GM18519 (cell line): ENCODE data around the gene ATP11A.
"Not testable (repeated sequence)": the region's sequence is repeated elsewhere in the genome, so short reads cannot be mapped to it uniquely, and the experiment has no call there.

ENCODE experiments used
- ATAC-seq: cut with Tn5 transposase; IDR thresholded peaks from one replicate; pipeline ENCODE4 v1.9.1; 2021; ENCODE audit warnings: mild to moderate bottlenecking, moderate library complexity; ENCODE audit not compliant: unreplicated experiment, low FRiP score

ATP11A gene

DNA sequence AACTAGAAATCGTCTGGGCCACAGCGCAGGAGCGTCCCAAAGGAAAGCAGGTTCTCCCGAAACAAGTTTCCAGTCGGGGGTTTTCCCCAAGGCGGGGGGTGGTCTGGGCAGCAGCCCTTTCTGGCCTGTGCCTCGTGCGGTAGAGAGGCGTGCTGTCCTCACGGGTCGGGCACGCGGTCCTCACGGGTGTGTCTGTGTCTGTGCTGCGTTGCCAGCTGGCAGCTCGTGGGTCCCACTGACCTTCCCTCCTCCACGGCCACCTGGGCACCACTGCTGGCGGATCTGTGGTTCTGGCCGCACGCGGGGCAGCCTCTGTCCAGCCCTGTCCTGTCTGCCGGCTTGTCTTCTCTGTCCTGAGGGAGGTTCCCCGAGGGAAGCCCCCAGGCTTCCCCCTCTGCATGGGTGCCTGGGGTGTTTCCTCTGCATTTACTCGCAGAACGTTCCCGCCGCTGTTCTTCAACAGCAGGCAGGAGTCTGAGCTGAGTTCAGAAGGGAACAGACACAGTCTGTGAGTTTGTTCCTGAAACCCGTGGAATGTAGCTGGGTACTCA, 181.0 kb downstream of the ATP11A start:
- ATAC-seq: no peak

DNA sequence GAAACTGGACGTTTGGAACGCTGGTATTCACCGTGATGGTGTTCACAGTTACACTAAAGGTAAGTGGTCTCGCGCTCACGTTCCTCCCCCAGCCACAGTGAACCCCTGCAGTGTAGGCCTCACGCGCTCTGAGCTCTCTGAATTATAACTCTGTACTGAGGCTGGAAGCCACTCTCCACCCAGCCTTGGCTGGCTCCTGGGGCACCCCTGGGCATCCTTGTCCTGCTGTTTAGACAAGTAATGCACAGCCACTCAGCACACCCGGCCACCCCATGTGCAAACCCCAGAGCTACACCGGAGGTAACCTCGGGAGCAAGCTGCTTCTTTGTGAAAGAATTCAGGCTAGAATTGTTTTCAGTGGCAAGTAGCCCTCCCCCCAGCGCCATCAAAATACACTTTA, 181.9 kb downstream of the ATP11A start:
- no peak for ATAC-seq

GRCh38 chr13:112872657-112873631, 183.1 kb downstream of the ATP11A start:
- not testable (repeated sequence) for ATAC-seq

- ATAC-seq: peak; percentile 82
These were observed 184.3 kb downstream of the ATP11A start for GRCh38 chr13:112873851-112874750.

DNA sequence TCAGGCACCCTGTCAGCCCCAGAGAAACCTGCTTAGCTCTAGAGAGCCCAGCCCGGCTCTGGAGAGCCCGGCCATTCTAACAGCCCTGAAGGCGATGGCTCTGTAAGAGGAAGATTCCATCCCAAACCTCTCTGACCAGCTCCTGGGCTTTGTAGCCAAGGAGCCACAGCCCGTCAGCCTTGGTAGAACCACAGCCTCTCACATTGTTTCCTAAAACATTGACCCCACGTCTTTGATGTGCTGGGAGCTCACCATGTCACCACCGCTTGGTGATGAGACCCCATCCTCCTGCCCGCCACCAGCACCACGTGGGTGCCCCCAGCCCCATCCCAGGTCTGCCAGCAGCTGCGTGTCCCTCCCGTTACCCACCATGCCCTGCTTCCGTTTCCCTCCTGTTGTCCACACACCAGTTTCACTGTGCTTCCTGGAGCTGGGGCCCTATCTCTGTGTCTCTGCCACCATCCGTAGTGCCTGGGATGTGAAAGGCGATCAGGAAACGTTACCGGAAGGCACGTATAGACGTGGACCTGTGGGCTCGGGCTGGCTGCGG, 185.0 kb downstream of the ATP11A start:
- no peak for ATAC-seq

DNA sequence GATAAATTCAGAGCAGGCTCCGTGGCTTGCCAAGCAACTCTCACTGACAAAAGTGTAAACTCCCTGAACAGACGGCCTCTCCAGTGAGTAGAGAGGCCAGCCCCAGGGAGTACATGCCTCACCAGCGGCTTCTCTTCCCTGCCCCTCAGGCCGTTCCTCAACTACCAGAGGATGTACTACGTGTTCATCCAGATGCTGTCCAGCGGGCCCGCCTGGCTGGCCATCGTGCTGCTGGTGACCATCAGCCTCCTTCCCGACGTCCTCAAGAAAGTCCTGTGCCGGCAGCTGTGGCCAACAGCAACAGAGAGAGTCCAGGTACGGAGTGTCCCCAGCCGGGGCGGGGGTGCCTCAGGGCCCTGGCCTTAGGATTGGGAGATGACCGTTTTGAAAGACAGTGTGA, 185.8 kb downstream of the ATP11A start:
- no peak for ATAC-seq

DNA sequence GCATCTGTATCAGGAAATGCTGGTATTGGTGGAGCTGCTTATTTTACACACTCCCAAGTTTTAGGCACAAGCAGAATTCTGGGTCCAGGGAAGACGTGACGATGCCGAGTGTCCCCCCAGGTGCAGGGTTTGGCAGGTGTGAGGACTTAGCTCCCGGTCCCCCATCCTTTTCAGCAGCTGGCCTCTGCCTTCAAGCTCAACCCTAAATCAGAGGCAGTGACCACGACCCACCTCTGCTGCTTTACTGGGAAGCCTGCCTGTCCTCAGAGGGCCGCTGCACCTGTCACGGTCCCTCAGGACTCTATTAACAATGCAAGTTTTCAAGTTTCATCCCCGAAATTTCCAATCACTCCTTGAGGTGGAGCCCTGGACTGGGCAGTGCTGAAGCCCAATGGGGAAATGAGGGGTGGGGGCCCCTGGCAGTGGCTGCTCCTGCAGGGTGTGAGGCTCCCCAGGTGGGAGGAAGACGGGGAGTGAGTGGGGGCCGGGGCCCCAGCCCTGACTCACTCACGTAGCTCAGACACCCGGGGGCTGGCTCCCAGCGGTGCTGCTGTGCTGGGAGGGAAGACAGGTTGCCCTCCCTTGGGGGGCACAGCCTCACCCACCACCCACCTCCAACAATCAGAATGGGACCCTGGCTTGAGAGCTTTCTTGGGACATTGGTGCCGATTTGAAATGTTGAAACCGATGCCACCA, 186.6 kb downstream of the ATP11A start:
- ATAC-seq: no peak

DNA sequence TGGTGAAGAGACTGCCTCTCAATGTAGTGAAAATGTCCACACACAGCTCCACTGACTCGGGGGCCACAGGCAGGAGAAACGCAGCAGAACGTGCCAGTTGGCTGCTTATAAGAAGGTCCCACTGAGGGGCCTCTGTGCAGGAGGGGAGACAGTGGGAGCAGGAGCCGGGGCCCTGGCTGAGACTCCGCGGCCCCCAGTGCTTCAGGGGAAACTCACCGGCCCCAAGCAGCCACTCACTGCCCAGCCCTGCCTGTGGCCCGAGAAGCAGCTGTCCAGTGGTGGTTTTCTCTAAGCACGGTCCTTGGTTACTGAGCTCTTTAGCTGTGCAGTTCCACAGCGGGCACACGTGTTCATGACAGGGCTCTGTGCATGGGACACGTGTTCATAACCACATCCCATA, 187.2 kb downstream of the ATP11A start:
- no peak for ATAC-seq

GRCh38 chr13:112877539-112877938, 187.7 kb downstream of the ATP11A start:
- ATAC-seq: no peak

- ATAC-seq: no peak
These were observed 188.4 kb downstream of the ATP11A start for GRCh38 chr13:112877976-112878955.

DNA sequence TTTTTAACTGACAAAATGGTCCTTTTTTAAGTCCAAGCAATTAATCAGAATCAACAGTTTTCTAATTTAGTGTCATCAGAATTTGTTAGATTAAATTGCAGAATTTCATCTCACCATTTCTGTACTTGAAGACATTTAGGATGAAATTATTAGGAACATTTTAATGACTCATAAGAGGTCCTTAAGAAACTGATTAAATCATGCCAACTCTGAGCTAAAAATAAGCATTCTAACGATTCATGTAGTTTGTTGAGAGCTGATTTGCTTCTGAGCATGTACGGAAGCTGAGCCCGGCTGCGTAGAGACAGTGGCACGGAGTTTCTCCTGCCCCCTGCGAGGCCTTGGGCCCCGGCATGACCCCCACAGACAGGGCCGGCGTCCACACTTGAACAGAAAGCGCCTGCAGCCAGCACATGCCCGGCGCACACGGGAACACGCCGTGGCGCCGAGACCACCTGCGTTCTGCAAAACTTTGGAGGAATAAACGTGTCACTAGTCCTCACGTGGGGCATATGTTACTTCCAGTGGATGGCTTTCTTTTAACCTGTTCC, 189.5 kb downstream of the ATP11A start:
- no peak for ATAC-seq

- no peak for ATAC-seq
These were observed 190.4 kb downstream of the ATP11A start for GRCh38 chr13:112880221-112880641.

DNA sequence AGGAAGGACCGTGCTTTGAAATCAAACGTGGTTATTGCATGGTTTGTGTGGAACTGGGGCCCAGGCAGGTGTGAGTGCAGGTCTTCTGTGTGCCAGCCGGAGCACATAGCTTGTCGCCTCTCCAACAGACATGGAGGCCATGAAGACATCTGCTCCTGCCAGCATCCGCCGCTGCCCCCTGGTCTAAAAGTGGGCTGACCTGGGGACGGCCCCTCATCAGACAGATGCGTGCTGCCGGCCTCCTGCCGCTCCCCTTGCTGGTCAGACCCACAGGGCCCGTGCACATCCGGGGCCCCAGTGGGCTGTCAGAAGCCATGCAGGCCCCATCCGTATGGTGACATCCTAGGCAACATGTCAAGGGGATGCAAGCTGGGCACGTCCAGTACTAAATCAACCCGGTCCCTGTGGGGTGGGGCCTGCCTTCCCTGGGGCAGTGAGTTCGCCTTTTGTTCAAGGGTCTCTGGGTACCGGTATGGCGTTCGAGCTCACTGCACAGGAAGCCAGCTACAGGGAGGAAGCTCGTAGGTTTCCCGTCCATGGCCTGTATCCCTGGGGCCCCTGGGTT, 191.2 kb downstream of the ATP11A start:
- no peak for ATAC-seq

GRCh38 chr13:112881656-112882554, 192.1 kb downstream of the ATP11A start:
- no peak for ATAC-seq

GRCh38 chr13:112882555-112883024, 192.8 kb downstream of the ATP11A start:
- no peak for ATAC-seq

DNA sequence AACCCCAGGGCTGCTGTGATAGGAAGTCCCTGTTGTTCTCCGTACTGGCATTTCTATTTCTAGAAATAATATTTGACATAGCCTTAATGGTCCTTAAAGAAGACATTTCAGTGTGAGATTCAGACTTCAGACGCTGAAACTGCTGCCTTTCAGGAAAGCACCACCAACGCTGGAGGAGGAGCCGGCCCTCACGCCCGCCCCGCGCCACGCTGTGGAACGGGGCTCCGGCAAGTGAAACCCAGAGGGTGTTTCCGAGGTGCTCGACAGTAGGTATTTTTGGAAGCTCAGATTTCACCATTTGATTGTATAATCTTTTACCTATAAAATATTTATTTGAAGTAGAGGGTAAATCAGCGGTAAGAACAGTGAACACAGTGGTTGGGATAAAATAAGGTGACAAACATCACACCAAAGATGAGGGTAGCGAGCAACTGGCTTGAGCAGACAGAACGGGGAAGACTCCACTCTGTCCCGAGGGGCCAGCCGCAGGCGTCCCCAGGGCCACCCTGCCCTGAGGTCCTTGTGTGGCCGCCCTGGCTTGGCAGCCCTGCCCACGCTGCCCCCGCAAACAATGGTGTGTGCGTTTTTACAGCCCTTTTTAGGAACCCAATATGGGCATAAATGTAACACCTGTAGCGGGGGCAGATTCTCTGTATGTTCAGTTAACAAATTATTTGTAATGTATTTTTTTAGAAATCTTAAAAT, 193.6 kb downstream of the ATP11A start:
- ATAC-seq: no peak
